Dendritic cell treated with granulocyte-macrophage colony-stimulating factor and Interleukin-4, amounts not matched to agents 40 ng/mL and 50 ng/mL, for 4 days (primary cell): Measurements from ENCODE around the gene HEXD.
A peak's percentile ranks its signal among the peaks of the same experiment; 100 is the strongest.

Experiments
- H3K27ac Mint-ChIP-seq: one replicate; pipeline ENCODE4 v1.8.0; 2022; ENCODE audit warnings: mild to moderate bottlenecking, mixed read lengths
- H3K27me3 Mint-ChIP-seq: one replicate; pipeline ENCODE4 v1.8.0; 2022; ENCODE audit warnings: mild to moderate bottlenecking, mixed read lengths
- H3K36me3 Mint-ChIP-seq: one replicate; pipeline ENCODE4 v1.8.0; 2022; ENCODE audit warnings: low read depth, mixed read lengths
- H3K4me1 Mint-ChIP-seq: one replicate; pipeline ENCODE4 v1.8.0; 2022; ENCODE audit warnings: low read depth, mixed read lengths
- H3K4me3 Mint-ChIP-seq: one replicate; pipeline ENCODE4 v1.8.0; 2022; ENCODE audit warnings: mild to moderate bottlenecking, moderate library complexity, mixed read lengths
- H3K9me3 Mint-ChIP-seq: one replicate; pipeline ENCODE4 v1.8.0; 2022; ENCODE audit warnings: mixed read lengths
- intact Hi-C: fragments of 100-400 bp; cut with micrococcal nuclease; formaldehyde crosslinking; loops from one replicate; pipeline ENCODE4 v1.15.0; 2022

HEXD gene

DNA sequence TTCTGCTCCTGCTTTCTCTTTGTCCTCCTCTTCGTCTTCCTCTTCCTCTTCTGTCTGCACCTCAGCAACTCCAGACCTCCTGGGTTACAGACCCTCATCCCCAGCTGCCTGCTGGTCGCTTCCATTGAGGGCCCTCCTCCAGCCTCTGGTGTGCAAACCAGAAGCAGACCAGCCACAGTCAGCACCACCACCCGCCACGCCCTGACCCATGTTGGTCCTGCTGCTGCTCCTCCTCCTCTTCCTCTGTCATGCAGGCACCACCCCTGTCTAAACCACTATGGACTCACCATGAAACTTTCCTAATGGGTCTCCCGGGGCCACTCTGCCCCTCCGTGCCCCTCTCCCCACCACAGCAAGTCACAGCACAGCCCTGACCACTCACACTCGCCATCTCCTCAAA lies 11.7 kb downstream of the HEXD start:
- peak overlapping the region; percentile 56 for H3K27ac Mint-ChIP-seq
- H3K4me1 Mint-ChIP-seq = peaks cover 36% of the 10 kb centered on the region
- H3K36me3 Mint-ChIP-seq = peaks cover 63% of the 10 kb centered on the region
- H3K9me3 Mint-ChIP-seq = no peaks in the 10 kb centered on the region
- H3K27me3 Mint-ChIP-seq = no peaks in the 10 kb centered on the region
- peak overlapping the region; percentile 30 for H3K4me3 Mint-ChIP-seq
- intact Hi-C loops = no loop called here

DNA sequence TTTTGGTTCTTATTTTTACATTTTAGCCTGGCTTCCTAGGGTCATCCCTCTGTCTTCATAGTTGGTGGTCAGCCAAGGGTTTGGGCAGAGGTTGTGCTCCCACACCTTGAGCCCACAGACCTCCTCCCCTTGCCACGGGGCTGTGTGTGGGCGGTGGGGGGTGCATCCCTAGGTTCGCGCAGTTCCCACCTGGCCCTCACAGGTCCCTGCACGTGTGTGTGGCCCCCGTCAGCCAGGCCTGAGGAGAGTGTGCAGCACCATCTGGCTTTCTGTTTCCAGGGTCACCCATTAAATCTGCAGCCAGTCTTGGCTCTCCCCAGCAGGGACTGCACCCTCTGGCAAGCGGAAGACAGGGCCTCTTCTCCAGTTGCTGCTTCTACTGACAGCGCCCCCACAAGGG lies 13.9 kb downstream of the HEXD start:
- H3K36me3 Mint-ChIP-seq = peaks cover 67% of the 10 kb centered on the region
- peaks cover 36% of the 10 kb centered on the region for H3K4me1 Mint-ChIP-seq
- no peaks in the 10 kb centered on the region for H3K27me3 Mint-ChIP-seq
- H3K27ac Mint-ChIP-seq = no peak overlapping the region
- intact Hi-C loops = no loop called here
- H3K9me3 Mint-ChIP-seq = no peaks in the 10 kb centered on the region
- H3K4me3 Mint-ChIP-seq = no peak overlapping the region

DNA sequence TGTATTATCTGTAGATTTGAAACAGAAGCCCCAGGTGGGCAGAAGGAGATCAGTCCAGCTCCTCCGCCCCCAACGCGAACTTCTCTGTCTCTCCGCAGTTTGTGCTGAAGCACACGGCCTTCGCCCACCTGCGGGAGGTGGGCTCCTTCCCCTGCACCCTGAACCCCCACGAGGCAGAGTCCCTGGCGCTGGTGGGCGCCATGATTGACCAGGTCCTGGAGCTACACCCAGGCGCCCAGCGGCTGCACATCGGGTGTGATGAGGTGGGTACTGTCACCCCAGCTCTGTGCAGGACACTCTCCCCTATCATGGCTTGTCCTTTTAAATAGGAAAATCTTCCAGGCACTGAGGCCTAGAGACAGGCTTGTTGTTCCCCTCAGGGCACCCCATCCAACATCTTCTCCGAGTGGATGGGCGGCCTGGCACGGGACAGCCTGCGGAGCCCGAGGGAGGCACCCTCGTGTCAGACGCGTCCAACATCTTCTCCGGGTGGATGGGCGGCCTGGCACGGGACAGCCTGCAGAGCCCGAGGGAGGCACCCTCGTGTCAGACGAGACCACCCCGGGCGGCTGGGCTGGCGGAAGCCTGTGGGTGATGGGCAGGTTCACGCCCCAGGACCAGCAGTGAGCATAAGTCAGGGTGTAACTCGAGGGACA lies 15.5 kb downstream of the HEXD start:
- peak overlapping the region; percentile 69 for H3K27ac Mint-ChIP-seq
- intact Hi-C loops = no loop called here
- H3K9me3 Mint-ChIP-seq = no peaks in the 10 kb centered on the region
- H3K4me1 Mint-ChIP-seq = peaks cover 33% of the 10 kb centered on the region
- H3K36me3 Mint-ChIP-seq = peaks cover 79% of the 10 kb centered on the region
- H3K27me3 Mint-ChIP-seq = no peaks in the 10 kb centered on the region
- H3K4me3 Mint-ChIP-seq = no peak overlapping the region

DNA sequence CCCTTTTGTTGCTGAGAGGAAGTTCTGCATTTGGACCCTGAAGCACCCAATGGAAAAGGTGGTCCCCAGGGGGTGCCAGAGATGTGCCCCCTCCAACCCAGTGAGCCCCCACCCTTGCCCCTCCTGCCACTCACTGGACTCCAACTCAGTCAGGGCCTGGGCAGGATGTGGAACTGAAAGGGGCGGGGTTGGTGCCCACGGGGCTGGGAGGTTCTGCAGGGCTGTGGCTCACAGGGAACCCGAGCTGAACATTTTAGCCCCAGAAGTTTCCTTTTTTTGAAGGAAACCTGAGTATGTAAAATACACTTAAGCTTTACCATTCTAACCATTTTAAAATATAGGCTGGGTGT lies 16.0 kb downstream of the HEXD start:
- peaks cover 82% of the 10 kb centered on the region for H3K36me3 Mint-ChIP-seq
- no peaks in the 10 kb centered on the region for H3K27me3 Mint-ChIP-seq
- H3K9me3 Mint-ChIP-seq = no peaks in the 10 kb centered on the region
- peak overlapping the region; percentile 69 for H3K27ac Mint-ChIP-seq
- no peak overlapping the region for H3K4me3 Mint-ChIP-seq
- intact Hi-C loops = no loop called here
- peaks cover 29% of the 10 kb centered on the region for H3K4me1 Mint-ChIP-seq

DNA sequence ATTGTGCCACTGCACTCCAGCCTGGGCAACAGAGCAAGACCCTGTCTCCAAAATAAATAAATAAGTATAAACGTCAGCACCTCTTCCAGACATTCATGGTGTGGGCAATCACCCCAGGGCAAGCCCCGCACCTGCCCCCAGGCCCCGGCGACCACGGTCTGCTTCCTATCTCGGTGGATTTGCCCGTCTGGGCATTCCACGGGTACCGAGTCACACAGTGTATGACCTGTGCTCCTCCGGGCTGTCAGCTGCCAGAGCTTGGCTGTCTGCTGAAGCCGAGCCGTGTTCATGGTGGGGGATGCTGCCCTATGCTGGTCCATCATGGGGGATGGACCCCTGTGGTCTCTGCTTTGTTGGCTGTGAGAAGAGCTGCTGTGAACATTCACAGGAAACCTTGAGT lies 17.0 kb downstream of the HEXD start:
- intact Hi-C loops = no loop called here

DNA sequence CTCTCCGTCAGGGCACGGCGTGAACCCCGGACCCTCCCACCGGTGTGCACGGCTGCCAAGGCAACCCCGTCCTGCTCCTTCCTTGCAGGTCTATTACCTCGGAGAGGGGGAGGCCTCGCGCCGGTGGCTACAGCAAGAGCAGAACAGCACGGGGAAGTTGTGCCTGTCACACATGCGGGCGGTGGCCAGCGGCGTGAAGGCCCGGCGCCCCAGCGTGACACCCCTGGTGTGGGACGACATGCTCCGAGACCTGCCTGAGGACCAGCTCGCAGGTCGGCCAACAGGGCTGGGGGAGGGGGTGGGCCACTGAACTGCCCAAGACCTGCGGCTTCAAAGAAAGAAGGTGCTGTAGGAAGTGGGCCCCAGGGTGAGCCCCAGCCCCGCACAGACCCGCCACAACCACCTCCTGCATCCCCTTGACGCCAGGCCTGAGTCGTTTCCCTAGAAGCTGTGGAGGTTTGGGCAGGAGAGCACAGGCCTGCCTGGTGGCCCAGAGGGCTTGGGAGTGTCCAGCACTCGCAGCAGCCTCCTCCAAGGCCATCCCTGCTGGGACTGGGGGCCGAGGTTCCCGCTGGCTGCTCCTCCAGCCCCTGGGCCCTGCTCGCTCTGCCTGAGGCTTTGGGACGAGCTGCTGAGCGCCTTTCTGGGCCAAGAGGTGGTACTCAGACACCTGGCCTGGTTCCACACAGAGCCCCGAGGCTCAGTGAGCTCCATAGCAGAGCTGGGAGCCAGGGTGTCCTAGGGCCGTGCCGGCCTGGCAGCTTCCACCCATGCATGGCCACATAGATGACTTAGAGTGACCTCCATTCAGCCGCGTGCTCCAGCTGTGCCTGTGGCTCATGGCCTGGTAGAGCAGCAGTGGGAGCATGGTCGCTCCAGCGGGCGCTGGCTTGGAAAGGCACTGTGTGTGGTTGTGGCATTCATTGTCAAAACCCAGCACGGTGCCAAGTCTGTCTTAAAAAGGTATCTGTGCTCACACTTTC lies 17.7 kb downstream of the HEXD start:
- Mint-ChIP-seq H3K36me3 (peaks cover 83% of the 10 kb centered on the region), H3K4me1 (peaks cover 35% of the 10 kb centered on the region), H3K27ac (peak overlapping the region; percentile 69), H3K27me3 (no peaks in the 10 kb centered on the region), H3K4me3 (no peak overlapping the region), H3K9me3 (no peaks in the 10 kb centered on the region)
- intact Hi-C loops = no loop called here

More for the DNA sequence above, 17.0 kb downstream of the HEXD start:
- Mint-ChIP-seq H3K27me3 (no peaks in the 10 kb centered on the region), H3K9me3 (no peaks in the 10 kb centered on the region), H3K27ac (peak overlapping the region; percentile 69), H3K4me3 (no peak overlapping the region), H3K36me3 (peaks cover 82% of the 10 kb centered on the region), H3K4me1 (peaks cover 29% of the 10 kb centered on the region)

DNA sequence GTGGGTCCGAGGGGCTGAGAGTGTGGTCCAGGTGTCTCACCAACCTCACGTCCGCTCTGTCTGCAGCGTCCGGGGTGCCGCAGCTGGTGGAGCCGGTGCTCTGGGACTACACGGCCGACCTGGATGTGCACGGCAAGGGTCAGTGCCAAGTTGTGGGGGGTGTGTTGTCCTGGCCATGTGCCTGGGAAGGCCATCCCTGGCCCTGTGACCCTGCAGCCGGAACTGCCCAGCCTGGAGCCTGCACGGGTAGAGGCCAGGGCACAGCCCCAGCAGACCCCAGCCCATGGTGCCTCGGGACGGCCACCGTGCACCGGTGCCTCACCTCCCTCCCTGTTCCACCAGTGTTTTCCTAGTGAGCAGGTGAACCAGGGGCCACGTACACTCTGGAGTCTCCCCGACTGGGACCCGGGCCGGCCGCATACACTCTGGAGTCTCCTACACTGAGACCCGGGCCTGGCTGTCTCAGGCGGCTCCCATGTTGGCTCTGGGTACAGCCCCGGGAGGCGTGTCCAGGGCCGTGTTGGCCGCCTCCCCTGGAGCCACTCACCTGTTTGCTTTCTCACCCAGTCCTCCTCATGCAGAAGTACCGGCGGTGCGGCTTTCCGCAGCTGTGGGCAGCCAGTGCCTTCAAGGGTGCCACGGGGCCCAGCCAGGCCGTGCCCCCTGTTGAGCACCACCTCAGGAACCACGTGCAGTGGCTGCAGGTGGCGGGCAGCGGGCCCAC lies 18.6 kb downstream of the HEXD start:
- Mint-ChIP-seq H3K9me3 (no peaks in the 10 kb centered on the region), H3K4me3 (no peak overlapping the region), H3K27ac (peak overlapping the region; percentile 30), H3K4me1 (peaks cover 43% of the 10 kb centered on the region), H3K36me3 (peaks cover 82% of the 10 kb centered on the region), H3K27me3 (no peaks in the 10 kb centered on the region)
- intact Hi-C loops = no loop called here

DNA sequence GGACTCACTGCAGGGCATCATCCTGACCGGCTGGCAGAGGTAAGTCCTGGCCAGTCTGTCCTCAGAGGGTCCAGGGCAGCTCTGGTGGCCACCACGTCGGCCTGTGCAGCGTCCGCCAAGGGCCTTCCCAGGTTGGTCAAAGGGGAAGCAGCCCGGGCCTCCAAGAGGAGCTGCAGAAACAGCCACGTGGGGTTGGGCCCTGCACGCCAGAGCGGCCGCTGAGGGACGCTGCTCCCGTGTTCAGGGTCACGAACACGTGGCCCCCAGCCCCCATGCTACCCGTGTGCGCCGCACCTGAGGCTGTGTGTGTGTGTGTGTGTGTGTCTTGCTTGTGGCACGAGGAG lies 19.1 kb downstream of the HEXD start:
- Mint-ChIP-seq H3K9me3 (no peaks in the 10 kb centered on the region), H3K27ac (no peak overlapping the region), H3K4me3 (no peak overlapping the region), H3K36me3 (peaks cover 82% of the 10 kb centered on the region), H3K4me1 (peaks cover 49% of the 10 kb centered on the region), H3K27me3 (no peaks in the 10 kb centered on the region)
- intact Hi-C loops = no loop called here

DNA sequence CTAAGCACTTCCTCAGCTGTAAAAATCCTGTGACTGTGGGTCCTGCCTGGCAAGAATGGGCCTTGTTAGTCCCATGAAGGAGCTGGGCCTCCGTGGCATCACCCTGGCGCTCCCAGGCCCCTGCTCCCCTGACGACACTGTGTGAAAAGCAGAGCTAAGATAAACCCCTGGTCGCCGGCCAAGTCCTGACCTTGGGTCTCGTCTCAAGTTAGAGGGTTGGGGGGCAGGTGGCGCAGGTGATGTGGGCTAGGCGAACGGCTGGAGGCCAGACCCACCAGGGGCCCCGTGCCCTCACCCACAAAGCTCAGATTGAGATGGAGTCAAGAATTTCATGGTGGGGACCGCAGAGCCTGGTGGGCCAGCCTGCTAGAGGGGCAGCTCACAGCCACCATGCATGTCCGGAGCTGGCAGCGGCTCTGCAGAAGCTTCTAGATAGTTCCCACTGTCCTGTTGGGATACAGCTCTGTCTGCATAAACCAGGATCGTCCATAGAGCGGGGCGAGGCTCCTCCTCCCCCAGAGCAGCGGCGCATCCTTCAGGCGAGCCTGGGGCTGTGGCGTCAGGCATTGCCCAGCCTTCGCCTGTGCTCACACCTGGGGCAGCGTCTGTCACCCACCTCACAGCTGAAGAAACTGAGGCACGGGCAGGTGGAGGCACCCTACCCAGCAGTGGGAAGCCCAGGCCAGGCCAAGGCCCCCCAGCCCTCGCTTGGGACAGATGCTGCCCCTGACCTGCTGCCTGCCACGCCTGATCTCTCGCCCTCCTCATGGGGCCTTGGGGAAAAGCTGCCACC lies 20.4 kb downstream of the HEXD start:
- Mint-ChIP-seq H3K27ac (peak overlapping the region; percentile 94), H3K9me3 (no peaks in the 10 kb centered on the region), H3K27me3 (no peaks in the 10 kb centered on the region), H3K36me3 (peaks cover 92% of the 10 kb centered on the region), H3K4me3 (no peak overlapping the region), H3K4me1 (peaks cover 57% of the 10 kb centered on the region)
- intact Hi-C loops = no loop called here

DNA sequence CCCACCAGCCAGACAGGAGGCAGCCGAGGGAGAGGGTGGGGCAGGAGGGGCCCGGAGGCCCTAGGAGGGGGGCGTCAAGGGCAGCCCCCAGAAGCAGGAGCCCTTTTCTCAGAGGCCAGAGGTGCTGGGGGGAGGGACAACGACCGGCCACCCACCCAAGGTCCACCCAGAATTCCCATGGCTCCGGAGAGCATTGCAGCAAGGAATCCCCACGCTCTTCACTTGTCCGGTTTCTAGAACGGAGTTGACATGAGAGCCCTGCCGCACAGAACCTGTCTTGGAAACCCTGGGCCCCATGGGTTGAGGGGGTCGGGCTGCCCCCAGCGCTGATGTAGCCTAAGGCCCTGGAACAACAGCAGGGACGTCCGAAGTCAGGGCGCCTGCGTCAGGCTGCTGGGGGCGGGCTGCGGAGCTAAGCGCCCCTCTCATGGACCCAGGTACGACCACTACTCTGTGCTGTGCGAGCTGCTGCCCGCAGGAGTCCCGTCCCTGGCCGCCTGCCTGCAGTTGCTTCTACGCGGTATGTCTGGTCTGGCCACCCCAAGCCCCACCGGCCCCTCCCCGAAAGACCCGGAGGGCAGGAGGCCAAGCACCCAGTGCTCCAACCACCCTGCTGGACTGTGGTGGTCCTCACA lies 21.2 kb downstream of the HEXD start:
- Mint-ChIP-seq H3K4me3 (no peak overlapping the region), H3K27ac (peak overlapping the region; percentile 94), H3K9me3 (no peaks in the 10 kb centered on the region), H3K36me3 (peaks cover 93% of the 10 kb centered on the region), H3K27me3 (no peaks in the 10 kb centered on the region), H3K4me1 (peaks cover 55% of the 10 kb centered on the region)
- intact Hi-C loops = no loop called here

DNA sequence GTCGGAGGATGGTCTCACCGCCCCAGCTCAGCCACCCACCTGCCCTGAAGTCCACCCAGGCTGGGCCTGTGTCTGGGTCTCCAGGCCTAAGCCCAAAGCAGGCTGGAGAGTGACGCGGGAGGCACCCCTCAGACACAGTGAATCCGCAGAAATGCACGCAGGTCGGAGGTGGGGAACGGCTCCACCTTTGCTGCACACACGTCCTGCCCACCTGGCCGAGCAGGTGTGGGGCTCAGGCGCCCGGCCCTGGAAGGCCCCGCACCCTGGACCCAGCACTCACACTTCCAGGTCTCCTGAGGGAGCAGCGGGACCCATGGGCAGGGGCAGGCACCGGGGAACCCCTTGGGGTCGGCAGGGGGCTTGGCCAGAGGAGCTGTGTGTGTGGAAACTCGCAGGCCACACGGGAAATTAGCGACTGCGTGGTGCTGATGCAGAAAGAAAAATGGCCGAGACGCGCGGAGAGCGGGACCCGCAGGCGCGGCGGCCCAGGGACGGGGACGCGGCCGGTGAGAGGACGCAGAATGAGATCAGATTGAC lies 21.8 kb downstream of the HEXD start:
- H3K4me3 Mint-ChIP-seq = peak overlapping the region; percentile 70
- H3K27ac Mint-ChIP-seq = peak overlapping the region; percentile 94
- no peaks in the 10 kb centered on the region for H3K9me3 Mint-ChIP-seq
- intact Hi-C loops = loop anchor here (2.0 kb wide), 1 partner anchor 19 kb away; the partner anchor contains the start of gene NARF
- no peaks in the 10 kb centered on the region for H3K27me3 Mint-ChIP-seq
- H3K36me3 Mint-ChIP-seq = peaks cover 99% of the 10 kb centered on the region
- peaks cover 57% of the 10 kb centered on the region for H3K4me1 Mint-ChIP-seq

DNA sequence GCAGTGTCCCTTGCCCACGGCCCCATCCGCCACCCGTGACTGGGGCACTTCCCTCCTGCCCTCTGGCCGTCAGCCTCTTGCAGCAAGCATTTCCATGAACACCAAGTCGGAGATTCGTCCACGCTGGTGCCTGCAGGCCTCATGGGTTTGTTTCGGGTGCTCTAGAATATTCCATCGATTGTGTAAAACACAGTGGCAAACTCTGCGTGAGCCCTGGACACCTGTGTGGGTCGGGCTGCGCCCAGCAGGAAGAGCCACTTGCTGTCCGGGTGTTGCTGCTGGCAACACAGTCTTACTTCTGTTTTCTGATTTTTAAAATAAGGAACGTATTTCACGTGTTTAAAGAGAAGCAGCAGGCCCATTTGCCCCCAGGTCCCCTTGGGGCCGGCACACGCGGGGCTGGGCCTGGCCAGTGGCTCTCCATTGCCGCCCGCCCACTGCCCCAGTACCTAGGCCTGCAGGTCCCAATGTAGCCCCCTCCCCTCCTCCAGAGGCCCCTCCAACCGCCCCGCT lies 22.4 kb downstream of the HEXD start:
- intact Hi-C loops = loop anchor here (2.0 kb wide), 1 partner anchor 18 kb away; the partner anchor contains the start of gene NARF
- H3K4me1 Mint-ChIP-seq = peaks cover 58% of the 10 kb centered on the region
- H3K9me3 Mint-ChIP-seq = no peaks in the 10 kb centered on the region
- no peaks in the 10 kb centered on the region for H3K27me3 Mint-ChIP-seq
- H3K36me3 Mint-ChIP-seq = peaks cover 99% of the 10 kb centered on the region
- H3K27ac Mint-ChIP-seq = peak overlapping the region; percentile 94
- peak overlapping the region; percentile 70 for H3K4me3 Mint-ChIP-seq
